ENCODE data around the gene GRK5.

GRK5 gene

GRCh38 chr10:119445935-119446317 lies 238.6 kb downstream of the GRK5 start:
- no peak for TF ChIP-seq CTCF (IDR thresholded peaks at IDR 0.05; ENCODE audit: low read depth, low read length, missing control alignments)
- no peak overlapping the region for H3K4me3 ChIP-seq (ENCODE audit: low read depth, low read length)
- DNase-seq (ENCODE audit: low read depth): no peak

GRCh38 chr10:119446441-119447277 lies 239.3 kb downstream of the GRK5 start:
- no peak for TF ChIP-seq CTCF (IDR thresholded peaks at IDR 0.05; ENCODE audit: low read depth, low read length, missing control alignments)
- DNase-seq (ENCODE audit: low read depth): no peak
- H3K4me3 ChIP-seq (ENCODE audit: low read depth, low read length): no peak overlapping the region

- H3K4me3 ChIP-seq (ENCODE audit: low read depth, low read length): no peak overlapping the region
- no peak for TF ChIP-seq CTCF (IDR thresholded peaks at IDR 0.05; ENCODE audit: low read depth, low read length, missing control alignments)
- no peak for DNase-seq (ENCODE audit: low read depth)
Observed at GRCh38 chr10:119447421-119447820, 240.1 kb downstream of the GRK5 start.

GRCh38 chr10:119447823-119448546 lies 240.6 kb downstream of the GRK5 start:
- DNase-seq (ENCODE audit: low read depth): no peak
- no peak overlapping the region for H3K4me3 ChIP-seq (ENCODE audit: low read depth, low read length)
- TF ChIP-seq CTCF (IDR thresholded peaks at IDR 0.05; ENCODE audit: low read depth, low read length, missing control alignments): no peak

- no peak overlapping the region for H3K4me3 ChIP-seq (ENCODE audit: low read depth, low read length)
- no peak for DNase-seq (ENCODE audit: low read depth)
- TF ChIP-seq CTCF (IDR thresholded peaks at IDR 0.05; ENCODE audit: low read depth, low read length, missing control alignments): no peak
Observed at GRCh38 chr10:119448628-119449584, 241.5 kb downstream of the GRK5 start.

GRCh38 chr10:119449760-119450461 lies 242.5 kb downstream of the GRK5 start:
- DNase-seq (ENCODE audit: low read depth): no peak
- no peak for TF ChIP-seq CTCF (IDR thresholded peaks at IDR 0.05; ENCODE audit: low read depth, low read length, missing control alignments)
- H3K4me3 ChIP-seq (ENCODE audit: low read depth, low read length): no peak overlapping the region
